Erythroblast (primary cell): Measurements from ENCODE around the gene SPARCL1.

Source experiments
- GATA1 ChIP-seq: IDR thresholded peaks from 2 replicates; pipeline ENCODE4 v1.6.1; 2011; ENCODE audit warnings: low read depth, mild to moderate bottlenecking, control low read depth, low read length, moderate library complexity
- POLR2A ChIP-seq: IDR thresholded peaks from 2 replicates; pipeline ENCODE4 v1.6.1; 2011; ENCODE audit warnings: mild to moderate bottlenecking, low read length

DNA sequence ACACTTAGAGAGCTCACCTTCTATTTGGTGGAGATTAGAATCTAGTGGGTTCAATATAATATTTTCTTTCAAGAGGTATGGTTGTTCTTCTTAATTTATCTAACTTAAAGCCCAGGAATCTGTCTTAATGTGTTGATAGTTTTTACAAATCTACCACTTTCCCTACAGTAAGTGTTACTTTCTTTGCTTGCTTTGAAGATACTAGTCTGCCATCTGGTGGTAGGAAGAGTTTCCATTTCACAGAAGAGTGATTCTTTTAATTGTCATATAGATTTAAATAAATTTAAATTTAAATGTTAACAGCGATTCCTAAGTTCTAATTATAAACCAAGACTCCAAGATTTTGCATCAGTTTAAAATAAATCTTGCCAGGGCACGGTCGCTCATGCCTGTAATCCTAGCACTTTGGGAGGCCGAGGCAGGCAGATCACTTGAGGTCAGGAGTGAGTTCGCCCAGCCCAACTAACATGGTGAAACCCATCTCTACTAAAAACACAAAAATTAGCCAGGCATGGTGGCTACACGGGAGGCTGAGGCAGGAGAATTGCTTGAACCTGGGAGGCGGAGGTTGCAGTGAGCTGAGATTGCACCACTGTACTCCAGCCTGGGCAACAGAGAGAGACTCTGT lies 63.3 kb downstream of the SPARCL1 start:
- TF ChIP-seq POLR2A (no peak), GATA1 (no peak)
